Measurements from ENCODE around the gene ENAH.

ENAH gene

DNA sequence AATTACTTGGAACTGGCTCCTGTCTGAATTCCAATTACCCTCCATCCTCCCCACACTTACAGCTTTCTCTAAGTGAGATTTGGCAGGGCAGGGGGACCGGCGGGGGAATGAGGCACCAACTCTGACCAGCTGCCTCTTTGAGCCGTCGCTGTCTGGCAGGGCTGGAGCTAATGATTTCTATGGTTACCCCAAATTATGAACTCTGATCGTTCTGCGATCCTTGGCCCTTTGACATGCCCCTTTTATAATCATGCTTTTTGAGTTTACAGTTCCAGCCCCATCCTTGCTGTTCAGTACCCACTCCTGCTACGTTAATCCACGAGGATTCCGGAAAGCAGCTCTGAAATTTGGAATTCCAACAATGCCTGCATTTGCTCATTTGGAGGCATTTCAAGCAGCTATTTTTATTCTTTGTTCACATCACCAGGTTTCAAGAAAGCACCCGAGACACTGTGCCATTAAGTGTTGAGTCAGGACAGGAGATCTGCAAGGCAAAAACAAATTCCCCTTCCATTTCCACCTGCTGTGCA, 170.4 kb downstream of the ENAH start:
- H3K9me3 ChIP-seq (ENCODE audit: insufficient read depth, low read length): no peaks in the 10 kb centered on the region
- no peak overlapping the region for H3K4me3 ChIP-seq (ENCODE audit: insufficient read length, low read depth)
- H3K9ac ChIP-seq (ENCODE audit: insufficient read length, low read depth): no peak overlapping the region
- DNase-seq (ENCODE audit: low read depth, low spot score): no peak
- TF ChIP-seq ZNF274 (IDR thresholded peaks at IDR 0.05; ENCODE audit: low read depth, low read length) (no peak), SUZ12 (IDR thresholded peaks at IDR 0.05; ENCODE audit: extremely low read depth, insufficient read depth, insufficient read length) (no peak), YY1 (IDR thresholded peaks at IDR 0.05; ENCODE audit: insufficient read depth, insufficient read length) (no peak)
- H3K27me3 ChIP-seq (ENCODE audit: insufficient read depth, insufficient read length): no peaks in the 10 kb centered on the region
- peaks cover 3% of the 10 kb centered on the region for H3K4me1 ChIP-seq (ENCODE audit: insufficient read depth, insufficient read length)
- H3K36me3 ChIP-seq (ENCODE audit: insufficient read depth, insufficient read length, low read length): no peaks in the 10 kb centered on the region

DNA sequence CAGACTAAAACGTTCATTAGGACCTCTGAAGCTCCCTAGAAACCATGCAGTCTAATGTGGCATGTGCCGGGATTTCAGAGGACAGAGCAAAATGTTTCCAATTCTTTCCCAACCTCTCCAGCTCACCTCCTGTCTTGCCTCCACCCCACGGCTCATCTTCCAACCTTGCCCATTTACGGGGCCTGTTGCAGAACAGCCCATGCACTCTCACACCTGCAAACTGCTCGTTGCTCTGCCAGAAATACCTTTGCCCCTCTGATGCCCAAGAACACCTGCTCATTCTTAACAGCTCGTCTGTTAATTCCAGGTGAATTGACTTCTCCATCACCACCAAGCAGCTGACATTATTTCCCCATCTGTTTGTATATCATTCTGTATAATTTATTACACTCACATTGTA, 171.2 kb downstream of the ENAH start:
- H3K4me1 ChIP-seq (ENCODE audit: insufficient read depth, insufficient read length): peaks cover 3% of the 10 kb centered on the region
- DNase-seq (ENCODE audit: low read depth, low spot score): no peak

GRCh38 chr1:225480825-225481434, 172.0 kb downstream of the ENAH start:
- Histone ChIP-seq H3K4me1 (ENCODE audit: insufficient read depth, insufficient read length) (peaks cover 3% of the 10 kb centered on the region), H3K9me3 (ENCODE audit: insufficient read depth, low read length) (no peaks in the 10 kb centered on the region), H3K4me3 (ENCODE audit: insufficient read length, low read depth) (no peak overlapping the region), H3K9ac (ENCODE audit: insufficient read length, low read depth) (no peak overlapping the region), H3K27me3 (ENCODE audit: insufficient read depth, insufficient read length) (no peaks in the 10 kb centered on the region), H3K36me3 (ENCODE audit: insufficient read depth, insufficient read length, low read length) (no peaks in the 10 kb centered on the region)
- TF ChIP-seq SUZ12 (IDR thresholded peaks at IDR 0.05; ENCODE audit: extremely low read depth, insufficient read depth, insufficient read length) (no peak), ZNF274 (IDR thresholded peaks at IDR 0.05; ENCODE audit: low read depth, low read length) (no peak), YY1 (IDR thresholded peaks at IDR 0.05; ENCODE audit: insufficient read depth, insufficient read length) (no peak)
- peak; percentile 47 for DNase-seq (ENCODE audit: low read depth, low spot score)

More for the DNA sequence above, 171.2 kb downstream of the ENAH start:
- Histone ChIP-seq H3K36me3 (ENCODE audit: insufficient read depth, insufficient read length, low read length) (no peaks in the 10 kb centered on the region), H3K9me3 (ENCODE audit: insufficient read depth, low read length) (no peaks in the 10 kb centered on the region), H3K4me3 (ENCODE audit: insufficient read length, low read depth) (no peak overlapping the region), H3K27me3 (ENCODE audit: insufficient read depth, insufficient read length) (no peaks in the 10 kb centered on the region), H3K9ac (ENCODE audit: insufficient read length, low read depth) (no peak overlapping the region)
- TF ChIP-seq ZNF274 (IDR thresholded peaks at IDR 0.05; ENCODE audit: low read depth, low read length) (no peak), YY1 (IDR thresholded peaks at IDR 0.05; ENCODE audit: insufficient read depth, insufficient read length) (no peak)

GRCh38 chr1:225479996-225480720, 172.8 kb downstream of the ENAH start:
- no peak for TF ChIP-seq YY1 (IDR thresholded peaks at IDR 0.05; ENCODE audit: insufficient read depth, insufficient read length)
- TF ChIP-seq SUZ12 (IDR thresholded peaks at IDR 0.05; ENCODE audit: extremely low read depth, insufficient read depth, insufficient read length): no peak
- no peak for TF ChIP-seq ZNF274 (IDR thresholded peaks at IDR 0.05; ENCODE audit: low read depth, low read length)
- Histone ChIP-seq H3K4me3 (ENCODE audit: insufficient read length, low read depth) (no peak overlapping the region), H3K9ac (ENCODE audit: insufficient read length, low read depth) (no peak overlapping the region), H3K4me1 (ENCODE audit: insufficient read depth, insufficient read length) (peaks cover 5% of the 10 kb centered on the region), H3K9me3 (ENCODE audit: insufficient read depth, low read length) (no peaks in the 10 kb centered on the region), H3K36me3 (ENCODE audit: insufficient read depth, insufficient read length, low read length) (no peaks in the 10 kb centered on the region), H3K27me3 (ENCODE audit: insufficient read depth, insufficient read length) (peaks cover 4% of the 10 kb centered on the region)
- DNase-seq (ENCODE audit: low read depth, low spot score): no peak

DNA sequence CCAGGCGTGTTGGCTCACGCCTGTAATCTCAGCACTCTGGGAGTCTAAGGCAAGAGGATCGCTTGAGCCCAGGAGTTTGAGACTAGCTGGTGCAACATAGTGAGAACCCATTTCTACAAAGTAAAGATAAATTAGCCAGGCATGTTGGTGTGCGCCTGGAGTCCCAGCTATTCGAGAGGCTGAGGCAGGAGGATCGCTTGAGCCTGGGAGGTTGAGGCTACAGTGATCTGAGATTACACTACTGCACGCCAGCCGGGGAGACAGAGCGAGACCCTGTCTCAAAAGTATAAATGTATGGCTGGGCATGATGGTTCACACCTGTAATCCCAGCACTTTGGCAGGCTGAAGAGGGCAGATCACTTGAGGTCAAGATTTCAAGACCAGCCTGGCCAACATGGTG, 173.6 kb downstream of the ENAH start:
- H3K4me1 ChIP-seq (ENCODE audit: insufficient read depth, insufficient read length): peaks cover 6% of the 10 kb centered on the region
- peaks cover 4% of the 10 kb centered on the region for H3K27me3 ChIP-seq (ENCODE audit: insufficient read depth, insufficient read length)
- no peaks in the 10 kb centered on the region for H3K36me3 ChIP-seq (ENCODE audit: insufficient read depth, insufficient read length, low read length)
- no peak for DNase-seq (ENCODE audit: low read depth, low spot score)
- TF ChIP-seq ZNF274 (IDR thresholded peaks at IDR 0.05; ENCODE audit: low read depth, low read length) (no peak), SUZ12 (IDR thresholded peaks at IDR 0.05; ENCODE audit: extremely low read depth, insufficient read depth, insufficient read length) (no peak), YY1 (IDR thresholded peaks at IDR 0.05; ENCODE audit: insufficient read depth, insufficient read length) (no peak)
- no peak overlapping the region for H3K4me3 ChIP-seq (ENCODE audit: insufficient read length, low read depth)
- no peak overlapping the region for H3K9ac ChIP-seq (ENCODE audit: insufficient read length, low read depth)
- H3K9me3 ChIP-seq (ENCODE audit: insufficient read depth, low read length): no peaks in the 10 kb centered on the region

GRCh38 chr1:225477296-225477911, 175.5 kb downstream of the ENAH start:
- Histone ChIP-seq H3K36me3 (ENCODE audit: insufficient read depth, insufficient read length, low read length) (no peaks in the 10 kb centered on the region), H3K9ac (ENCODE audit: insufficient read length, low read depth) (no peak overlapping the region), H3K9me3 (ENCODE audit: insufficient read depth, low read length) (no peaks in the 10 kb centered on the region; the same call in 1 of the 2 replicates), H3K4me3 (ENCODE audit: insufficient read length, low read depth) (no peak overlapping the region), H3K4me1 (ENCODE audit: insufficient read depth, insufficient read length) (peaks cover 6% of the 10 kb centered on the region), H3K27me3 (ENCODE audit: insufficient read depth, insufficient read length) (peaks cover 4% of the 10 kb centered on the region)
- DNase-seq (ENCODE audit: low read depth, low spot score): no peak
- TF ChIP-seq SUZ12 (IDR thresholded peaks at IDR 0.05; ENCODE audit: extremely low read depth, insufficient read depth, insufficient read length): no peak
- no peak for TF ChIP-seq ZNF274 (IDR thresholded peaks at IDR 0.05; ENCODE audit: low read depth, low read length)
- TF ChIP-seq YY1 (IDR thresholded peaks at IDR 0.05; ENCODE audit: insufficient read depth, insufficient read length): no peak

DNA sequence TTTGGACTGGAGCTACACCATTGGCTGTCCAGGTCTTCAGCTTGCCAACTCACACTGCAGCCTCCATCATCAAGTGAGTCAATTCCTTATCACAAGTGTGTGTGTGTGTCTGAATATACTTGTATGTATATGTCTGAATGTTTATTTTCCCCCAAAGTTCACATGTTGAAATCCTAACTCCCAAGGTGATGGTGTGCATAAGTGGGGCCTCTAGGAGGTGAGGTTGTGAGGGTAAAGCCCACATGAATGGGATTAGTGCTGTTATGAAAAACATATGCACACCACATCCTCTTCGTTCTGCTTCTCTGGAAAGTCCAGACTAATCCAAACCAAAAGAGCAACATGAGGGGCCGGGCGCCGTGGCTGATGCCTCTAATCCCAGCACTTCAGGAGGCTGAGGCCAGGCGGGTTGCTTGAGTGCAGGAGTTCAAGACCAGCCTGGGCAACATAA, 176.4 kb downstream of the ENAH start:
- no peak for DNase-seq (ENCODE audit: low read depth, low spot score)

More for the DNA sequence above, 176.4 kb downstream of the ENAH start:
- Histone ChIP-seq H3K4me3 (ENCODE audit: insufficient read length, low read depth) (no peak overlapping the region), H3K9me3 (ENCODE audit: insufficient read depth, low read length) (no peaks in the 10 kb centered on the region; the same call in 1 of the 2 replicates), H3K4me1 (ENCODE audit: insufficient read depth, insufficient read length) (peaks cover 6% of the 10 kb centered on the region), H3K36me3 (ENCODE audit: insufficient read depth, insufficient read length, low read length) (no peaks in the 10 kb centered on the region), H3K9ac (ENCODE audit: insufficient read length, low read depth) (no peak overlapping the region), H3K27me3 (ENCODE audit: insufficient read depth, insufficient read length) (peaks cover 4% of the 10 kb centered on the region)
- TF ChIP-seq SUZ12 (IDR thresholded peaks at IDR 0.05; ENCODE audit: extremely low read depth, insufficient read depth, insufficient read length) (no peak), YY1 (IDR thresholded peaks at IDR 0.05; ENCODE audit: insufficient read depth, insufficient read length) (no peak), ZNF274 (IDR thresholded peaks at IDR 0.05; ENCODE audit: low read depth, low read length) (no peak)
